H1 (cell line): ENCODE measurements around the gene TRIM31. TPM values are rescaled to one million over a fixed set of nuclear protein-coding genes. Genes with fewer than 3 reads are reported as not detected.

Experiments used
- CTCF ChIA-PET: fragments of 300-600 bp; sonication (Branson Sonifier 250); formaldehyde crosslinking; loops from one replicate; lab custom pipeline; 2021; ENCODE audit not compliant: partially characterized antibody; lab: Charles Lee
- POLR2A ChIA-PET: fragments of 300-600 bp; sonication (Branson Sonifier 250); formaldehyde crosslinking; loops from one replicate; lab custom pipeline; 2021; ENCODE audit warnings: inconsistent platforms; ENCODE audit not compliant: partially characterized antibody; lab: Charles Lee
- DNase-seq, 2 experiments: peaks; one replicate each; pipeline versions ENCODE4 v3.0.0 to v3.0.0-alpha.2; 2010 to 2022; ENCODE audit warnings: low spot score in 2 of 2, low read depth in 1 of 2, mixed read lengths in 1 of 2
- FAIRE-seq: peaks from 2 replicates; lab custom pipeline; 2011; peaks lifted over from hg19 to GRCh38; lab: Jason Lieb, UNC
- H2AFZ ChIP-seq: 2 replicates; pipeline ENCODE4 v1.8.1; 2012; ENCODE audit warnings: low read length, inconsistent platforms
- H2AK5ac ChIP-seq: 2 replicates; pipeline ENCODE4 v1.6.1; 2013; ENCODE audit warnings: low read depth, low read length
- H2BK120ac ChIP-seq: replicated peaks from 2 replicates; pipeline ENCODE3; 2013; ENCODE audit warnings: low read depth, low read length, inconsistent platforms
- H2BK12ac ChIP-seq: 2 replicates; pipeline ENCODE4 v1.6.1; 2013; ENCODE audit warnings: low read depth, low read length
- H2BK15ac ChIP-seq: 2 replicates; pipeline ENCODE4 v1.6.1; 2013; ENCODE audit warnings: low read length
- H2BK20ac ChIP-seq: 2 replicates; pipeline ENCODE4 v1.6.1; 2013; ENCODE audit warnings: low read length
- H2BK5ac ChIP-seq: 2 replicates; pipeline ENCODE4 v1.6.1; 2013; ENCODE audit warnings: low read depth, low read length
- H3K14ac ChIP-seq: 2 replicates; pipeline ENCODE4 v1.6.1; 2013; ENCODE audit warnings: inconsistent platforms; ENCODE audit not compliant: insufficient read length
- H3K18ac ChIP-seq: 2 replicates; pipeline ENCODE4 v1.6.1; 2013; ENCODE audit warnings: low read length; ENCODE audit errors: extremely low read depth
- H3K23ac ChIP-seq: 2 replicates; pipeline ENCODE4 v1.6.1; 2013; ENCODE audit warnings: inconsistent platforms; ENCODE audit not compliant: insufficient read length
- H3K23me2 ChIP-seq: 2 replicates; pipeline ENCODE4 v1.6.1; 2013; ENCODE audit warnings: low read depth, low read length
- H3K27ac ChIP-seq: 2 replicates; pipeline ENCODE4 v1.6.1; 2011; ENCODE audit warnings: low read depth, low read length, inconsistent platforms
- H3K27me3 ChIP-seq, 4 experiments: replicated peaks in 1 of 4; 1 replicate in 1 of 4; 2 replicates in 3 of 4; pipeline versions ENCODE4 v1.6.1 to v1.8.1; 2011 to 2013; ENCODE audit warnings: low read length in 3 of 4, mild to moderate bottlenecking in 3 of 4, inconsistent platforms in 2 of 4, mixed read lengths in 2 of 4, moderate library complexity in 1 of 4; ENCODE audit not compliant: control insufficient read depth in 3 of 4, insufficient read depth in 3 of 4; ENCODE audit errors: extremely low read depth in 1 of 4
- H3K36me3 ChIP-seq, 4 experiments: 2 replicates each; pipeline versions ENCODE4 v1.6.1 to v1.8.1; 2011 to 2013; ENCODE audit warnings: mild to moderate bottlenecking in 4 of 4, low read length in 3 of 4, moderate library complexity in 2 of 4, control low read depth in 1 of 4, inconsistent platforms in 1 of 4; ENCODE audit not compliant: insufficient read depth in 4 of 4, control insufficient read depth in 2 of 4
- H3K4ac ChIP-seq: replicated peaks from 2 replicates; pipeline ENCODE3; 2013; ENCODE audit warnings: low read length, low read depth, mixed read lengths, inconsistent platforms; ENCODE audit not compliant: insufficient read length
- H3K4me1 ChIP-seq, 4 experiments: replicated peaks in 1 of 4; 1 replicate in 1 of 4; 2 replicates in 3 of 4; pipeline versions ENCODE4 v1.6.1 to v1.8.1; 2011 to 2013; ENCODE audit warnings: low read length in 3 of 4, inconsistent platforms in 2 of 4, mixed read lengths in 1 of 4; ENCODE audit not compliant: insufficient read depth in 4 of 4, control insufficient read depth in 3 of 4
- H3K4me2 ChIP-seq, 2 experiments: 2 replicates each; pipeline versions ENCODE4 v1.6.1 to v1.8.1; 2011 to 2013; ENCODE audit warnings: low read depth in 2 of 2, low read length in 2 of 2, control low read depth in 1 of 2, inconsistent platforms in 1 of 2, mild to moderate bottlenecking in 1 of 2; ENCODE audit not compliant: insufficient read depth in 1 of 2
- H3K4me3 ChIP-seq, 4 experiments: fragments of 200-600, 300-600 bp in 1 of 4; sonication (generic), shearing (Covaris generic), sonication (Bioruptor Twin) in 1 of 4; 2 replicates each; pipeline versions ENCODE4 v1.5.1 to v1.8.1; 2011 to 2016; ENCODE audit warnings: low read length in 4 of 4, low read depth in 3 of 4, control low read depth in 2 of 4, inconsistent platforms in 2 of 4, mild to moderate bottlenecking in 2 of 4, mixed read lengths in 1 of 4, moderate library complexity in 1 of 4; ENCODE audit not compliant: insufficient read depth in 2 of 4; ENCODE audit errors: extremely low read depth in 1 of 4
- H3K56ac ChIP-seq: replicated peaks from 2 replicates; pipeline ENCODE3; 2013; ENCODE audit warnings: low read depth, mild to moderate bottlenecking, mixed read lengths, low read length, inconsistent platforms; ENCODE audit not compliant: insufficient read length
- H3K79me1 ChIP-seq: 2 replicates; pipeline ENCODE4 v1.6.1; 2013; ENCODE audit warnings: low read depth, low read length, control low read depth
- H3K79me2 ChIP-seq, 2 experiments: 2 replicates each; pipeline versions ENCODE4 v1.6.1 to v1.8.1; 2012 to 2013; ENCODE audit warnings: low read length in 2 of 2, mild to moderate bottlenecking in 2 of 2, inconsistent platforms in 1 of 2; ENCODE audit not compliant: insufficient read depth in 2 of 2, control insufficient read depth in 1 of 2
- H3K9ac ChIP-seq, 4 experiments: replicated peaks in 1 of 4; 1 replicate in 1 of 4; 2 replicates in 3 of 4; pipeline versions ENCODE4 v1.6.1 to v1.8.1; 2011 to 2013; ENCODE audit warnings: low read depth in 3 of 4, low read length in 3 of 4, control low read depth in 2 of 4, mild to moderate bottlenecking in 2 of 4, moderate library complexity in 2 of 4, inconsistent platforms in 1 of 4; ENCODE audit errors: extremely low read depth in 1 of 4
- H3K9me3 ChIP-seq, 2 experiments: 2 replicates each; pipeline versions ENCODE4 v1.6.1 to v1.8.1; 2012 to 2013; ENCODE audit warnings: mild to moderate bottlenecking in 2 of 2, moderate library complexity in 2 of 2, control low read depth in 1 of 2, inconsistent platforms in 1 of 2, low read depth in 1 of 2, low read length in 1 of 2, mixed read lengths in 1 of 2; ENCODE audit not compliant: insufficient read depth in 2 of 2
- H4K20me1 ChIP-seq, 2 experiments: replicated peaks in 1 of 2; 2 replicates each; pipeline versions ENCODE3 to v1.8.1; 2011 to 2013; ENCODE audit warnings: inconsistent platforms in 2 of 2, low read length in 2 of 2, mild to moderate bottlenecking in 1 of 2; ENCODE audit not compliant: insufficient read depth in 2 of 2, control insufficient read depth in 1 of 2
- H4K5ac ChIP-seq: 2 replicates; pipeline ENCODE4 v1.6.1; 2013; ENCODE audit warnings: low read length, low read depth, mixed read lengths, inconsistent platforms; ENCODE audit not compliant: insufficient read length
- H4K8ac ChIP-seq: 2 replicates; pipeline ENCODE4 v1.8.0; 2013; ENCODE audit warnings: mild to moderate bottlenecking, moderate library complexity, low read length, inconsistent platforms; ENCODE audit not compliant: insufficient read depth; ENCODE audit errors: extremely low read depth
- H4K91ac ChIP-seq: replicated peaks from 2 replicates; pipeline ENCODE3; 2013; ENCODE audit warnings: low read length, mixed read lengths, inconsistent platforms; ENCODE audit not compliant: insufficient read length
- BACH1 ChIP-seq: IDR thresholded peaks from 2 replicates; pipeline ENCODE4 v1.6.1; 2012; ENCODE audit warnings: low read length, improper control_type of control experiment
- BCL11A ChIP-seq, 2 experiments: IDR thresholded peaks; one replicate each; pipeline ENCODE4 v1.6.1; 2011; ENCODE audit warnings: low read depth in 2 of 2, low read length in 2 of 2, mild to moderate bottlenecking in 2 of 2
- CREB1 ChIP-seq: IDR thresholded peaks from 2 replicates; pipeline ENCODE4 v1.6.1; 2012; ENCODE audit warnings: inconsistent platforms
- CTBP2 ChIP-seq: IDR thresholded peaks from 2 replicates; pipeline ENCODE4 v1.7.0; 2011; ENCODE audit warnings: borderline replicate concordance, mild to moderate bottlenecking, moderate library complexity, mixed read lengths, low read length; ENCODE audit not compliant: insufficient read depth, insufficient read length
- HDAC2 ChIP-seq, 2 experiments: fragments of 300-600 bp in 1 of 2; sonication (generic) in 1 of 2; IDR thresholded peaks; 2 replicates each; pipeline ENCODE4 v1.6.1; 2011 to 2012; ENCODE audit warnings: low read depth in 2 of 2, low read length in 2 of 2, mild to moderate bottlenecking in 2 of 2, moderate library complexity in 2 of 2, borderline replicate concordance in 1 of 2, inconsistent platforms in 1 of 2
- HDAC6 ChIP-seq: IDR thresholded peaks from one replicate; pipeline ENCODE4 v1.7.1; 2012; ENCODE audit warnings: low read depth, mild to moderate bottlenecking, inconsistent platforms, low read length, moderate library complexity
- JUN ChIP-seq: IDR thresholded peaks from 2 replicates; pipeline ENCODE4 v1.6.1; 2011; ENCODE audit warnings: low read depth, mild to moderate bottlenecking, improper control_type of control experiment, low read length
- JUND ChIP-seq: IDR thresholded peaks from 2 replicates; pipeline ENCODE4 v1.6.1; 2011; ENCODE audit warnings: mild to moderate bottlenecking, improper control_type of control experiment, low read length
- NRF1 ChIP-seq: IDR thresholded peaks from 2 replicates; pipeline ENCODE4 v1.6.1; 2011; ENCODE audit warnings: mild to moderate bottlenecking, low read depth, low read length, improper control_type of control experiment
- SIN3A ChIP-seq, 2 experiments: IDR thresholded peaks in 1 of 2; conservative IDR thresholded peaks in 1 of 2; 2 replicates each; pipeline ENCODE4 v1.6.1; 2011 to 2012; ENCODE audit warnings: low read length in 2 of 2, improper control_type of control experiment in 1 of 2, low read depth in 1 of 2, mild to moderate bottlenecking in 1 of 2
- TEAD4 ChIP-seq: IDR thresholded peaks from 2 replicates; pipeline ENCODE4 v1.6.1; 2012; ENCODE audit warnings: low read depth, low read length, inconsistent platforms, mixed read lengths
- WGBS, 2 experiments: shearing (Covaris generic) in 1 of 2; methylation state at CpG; one replicate each; pipeline versions ENCODE4 v1.1.6 to v1.1.7; 2013 to 2015; ENCODE audit warnings: low lambda C conversion rate in 2 of 2, mixed read lengths in 2 of 2, inconsistent platforms in 1 of 2, low coverage in 1 of 2, missing lambda C conversion rate in 1 of 2; ENCODE audit not compliant: insufficient replicate concordance in 2 of 2, insufficient coverage in 1 of 2, insufficient read length in 1 of 2; ENCODE audit errors: extremely low coverage in 1 of 2, missing lambda C conversion rate in 1 of 2; 5-methylcytosine and 5-hydroxymethylcytosine counted together
- polyA plus RNA-seq, 7 experiments: library from polyadenylated mRNA; depleted of rRNA in 3 of 7; stranded (reverse) in 5 of 7; unstranded in 2 of 7; fragments of >200 nt in 5 of 7; fragments of 200-250 nt in 2 of 7; gene quantifications; 1 replicate in 5 of 7; 2 replicates in 1 of 7; 4 replicates in 1 of 7; pipeline versions ENCODE4 v1.2.1 to v1.2.3, GENCODE V29; 2011 to 2013; ENCODE audit warnings: missing spikeins in 2 of 7, mixed read lengths in 2 of 7
- total RNA-seq: library from RNA; stranded (reverse); fragmentation: NEBNext Ultra II Directional; extraction: Animal tissue kit (Norgen Biotek cat#: 25700); gene quantifications from 2 replicates; pipeline ENCODE4 v1.2.1, GENCODE V29; 2021
- TF ChIP-seq, protein P1 (sequence below): IDR thresholded peaks from 2 replicates; pipeline ENCODE4 v1.6.1; 2012; ENCODE audit warnings: inconsistent platforms
- TF ChIP-seq, protein P2 (sequence below): IDR thresholded peaks from 2 replicates; pipeline ENCODE4 v1.6.1; 2011; ENCODE audit warnings: low read length, improper control_type of control experiment

Gene TRIM31
- total and polyA plus RNA-seq, 2 of the 8 experiments (the other 6 are each of a cell fraction or from before 2014, with no cell fraction given): not detected

DNA sequence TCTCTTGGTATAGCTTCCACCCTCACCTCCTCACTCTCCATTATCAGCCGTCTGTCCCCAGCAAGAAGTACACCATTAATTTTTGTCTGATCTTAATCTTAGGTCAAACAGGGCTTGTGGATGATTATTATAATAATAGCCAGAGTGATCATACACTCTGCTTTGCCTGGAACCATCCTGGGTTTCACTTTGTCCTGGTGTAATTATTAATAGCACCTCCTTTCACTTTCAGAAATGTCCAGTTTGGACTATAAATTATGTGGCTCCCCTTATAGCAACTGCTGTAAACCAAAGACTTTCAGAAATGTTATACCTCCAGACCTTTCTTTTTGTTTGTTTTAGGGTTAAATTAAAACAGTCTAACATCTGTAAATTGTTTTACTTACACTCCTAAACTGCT lies 951 bp upstream of the TRIM31 start:
- H4K91ac ChIP-seq: no peak overlapping the region
- no peak overlapping the region for H2BK120ac ChIP-seq
- H3K23ac ChIP-seq: no peak overlapping the region
- H2AFZ ChIP-seq: no peak overlapping the region
- ChIA-PET CTCF (interaction anchor here (0.7 to 3.6 kb wide), 4 partner anchors 10 to 78 kb away, joined by 3 to 23 read pairs (median 12); no protein-coding TSS in a partner anchor), POLR2A (no interaction called here)
- DNase-seq (no peak), FAIRE-seq (no peak)
- H2BK5ac ChIP-seq: no peak overlapping the region
- no peaks in the 10 kb centered on the region for H3K79me2 ChIP-seq
- no peak overlapping the region for H3K9ac ChIP-seq
- H3K27me3 ChIP-seq: peaks cover 0 to 13% (median 7%) of the 10 kb centered on the region in 4 experiments; a peak in 5 of 7 replicates
- no peaks in the 10 kb centered on the region for H3K4me1 ChIP-seq
- no peaks in the 10 kb centered on the region for H3K36me3 ChIP-seq
- H3K14ac ChIP-seq: no peak overlapping the region
- H3K4ac ChIP-seq: no peak overlapping the region
- H2AK5ac ChIP-seq: no peak overlapping the region
- H3K79me1 ChIP-seq: no peaks in the 10 kb centered on the region
- no peak overlapping the region for H3K56ac ChIP-seq
- H4K5ac ChIP-seq: no peak overlapping the region
- no peaks in the 10 kb centered on the region for H3K23me2 ChIP-seq
- no peaks in the 10 kb centered on the region for H3K9me3 ChIP-seq
- H4K8ac ChIP-seq: no peak overlapping the region
- no peak overlapping the region for H2BK15ac ChIP-seq
- 86% methylated on average over 1 of the region's 1 CpG; no CpG with 5 or more reads in 1 of the 2 experiments for whole genome bisulfite sequencing, 2 experiments
- H4K20me1 ChIP-seq: no peaks in the 10 kb centered on the region
- H3K4me3 ChIP-seq: no peak overlapping the region
- no peak overlapping the region for H2BK20ac ChIP-seq
- H3K4me2 ChIP-seq: no peak overlapping the region
- no peak overlapping the region for H3K18ac ChIP-seq
- no peak overlapping the region for H2BK12ac ChIP-seq
- no peak overlapping the region for H3K27ac ChIP-seq
- TF ChIP-seq, protein P1, sequence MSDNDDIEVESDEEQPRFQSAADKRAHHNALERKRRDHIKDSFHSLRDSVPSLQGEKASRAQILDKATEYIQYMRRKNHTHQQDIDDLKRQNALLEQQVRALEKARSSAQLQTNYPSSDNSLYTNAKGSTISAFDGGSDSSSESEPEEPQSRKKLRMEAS: no peak
- TF ChIP-seq, protein P2, sequence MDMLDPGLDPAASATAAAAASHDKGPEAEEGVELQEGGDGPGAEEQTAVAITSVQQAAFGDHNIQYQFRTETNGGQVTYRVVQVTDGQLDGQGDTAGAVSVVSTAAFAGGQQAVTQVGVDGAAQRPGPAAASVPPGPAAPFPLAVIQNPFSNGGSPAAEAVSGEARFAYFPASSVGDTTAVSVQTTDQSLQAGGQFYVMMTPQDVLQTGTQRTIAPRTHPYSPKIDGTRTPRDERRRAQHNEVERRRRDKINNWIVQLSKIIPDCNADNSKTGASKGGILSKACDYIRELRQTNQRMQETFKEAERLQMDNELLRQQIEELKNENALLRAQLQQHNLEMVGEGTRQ: no peak
- TF ChIP-seq TEAD4: no peak
- TF ChIP-seq NRF1: no peak
- no peak for TF ChIP-seq JUN
- TF ChIP-seq CREB1: no peak
- TF ChIP-seq CTBP2: no peak
- TF ChIP-seq BACH1: no peak
- no peak for TF ChIP-seq HDAC6
- TF ChIP-seq HDAC2 (IDR thresholded peaks at IDR 0.05; ENCODE audit: borderline replicate concordance in 1 of 2, low read depth in 2 of 2, low read length in 2 of 2): no peak
- TF ChIP-seq JUND: no peak
- TF ChIP-seq BCL11A (IDR thresholded peaks at IDR 0.05; ENCODE audit: low read depth in 2 of 2, low read length in 2 of 2): no peak
- TF ChIP-seq SIN3A (conservative IDR thresholded peaks at IDR 0.05 in 1 of 2, IDR thresholded peaks at IDR 0.05 in 1 of 2; ENCODE audit: low read depth in 1 of 2, low read length in 2 of 2): no peak
